ENCODE results near the gene FBLIM1.
A peak's percentile ranks its signal among the peaks of the same experiment; 100 is the strongest.
"Not testable (repeated sequence)": the region's sequence is repeated elsewhere in the genome, so short reads cannot be mapped to it uniquely, and the experiment has no call there.

FBLIM1 gene

DNA sequence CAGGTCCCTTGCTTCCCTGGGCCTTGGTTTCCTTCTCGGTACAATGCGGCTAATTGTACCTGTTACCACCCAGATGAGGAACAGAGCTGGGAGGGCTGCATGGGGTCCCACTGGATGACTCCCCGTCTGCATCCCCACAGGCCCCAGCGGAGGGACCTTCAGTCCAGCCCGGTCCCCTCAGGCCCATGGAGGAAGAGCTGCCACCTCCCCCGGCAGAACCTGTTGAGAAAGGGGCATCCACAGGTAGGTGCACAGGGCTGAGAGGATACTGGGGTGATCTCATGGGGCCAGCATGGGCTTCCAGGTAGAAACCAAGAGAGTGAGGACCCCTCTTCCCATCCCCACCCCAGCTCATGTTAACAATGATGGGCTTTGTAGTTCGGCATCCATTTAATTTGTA is 9.8 kb downstream of the FBLIM1 start:
- DNase-seq (ENCODE audit: low read depth, low spot score) = no peak

- no peak for DNase-seq (ENCODE audit: low read depth, low spot score)
Measured at GRCh38 chr1:15770313-15770962, 11.8 kb downstream of the FBLIM1 start.

DNA sequence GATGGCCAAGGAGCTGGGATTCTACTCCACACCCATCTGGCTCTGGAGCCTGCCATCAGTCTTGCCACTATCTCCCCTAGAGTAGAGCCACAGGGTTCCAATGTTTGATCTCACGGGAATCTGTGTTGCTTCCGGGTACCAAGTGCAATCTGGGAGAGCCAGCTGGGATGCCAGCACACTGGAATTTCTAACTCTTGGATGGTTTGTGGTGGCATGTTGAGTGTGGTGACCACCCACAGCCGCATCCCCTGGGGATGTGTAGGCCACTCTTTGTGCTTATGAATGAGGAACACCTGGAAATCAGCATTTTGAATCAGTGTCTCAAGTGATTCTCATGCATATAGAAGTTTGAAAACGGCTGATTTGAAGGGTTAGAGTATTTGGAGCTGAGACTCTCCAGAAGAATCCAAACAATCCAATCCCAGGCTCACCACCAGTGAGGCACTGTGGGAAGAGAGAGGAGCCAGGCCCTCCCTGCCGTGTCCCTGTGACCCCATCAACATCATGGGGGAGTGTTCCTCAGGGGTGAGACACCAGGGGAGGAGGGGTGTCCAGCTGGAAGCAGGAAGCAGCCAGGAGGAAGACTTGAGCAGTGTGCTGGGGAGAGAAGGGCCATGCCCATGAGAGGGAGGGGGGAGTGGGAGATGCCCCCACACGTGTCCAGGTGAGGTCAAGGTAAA is 13.4 kb downstream of the FBLIM1 start:
- DNase-seq (ENCODE audit: low read depth, low spot score) = no peak

GRCh38 chr1:15775706-15776105 is 17.1 kb downstream of the FBLIM1 start:
- no peak for DNase-seq (ENCODE audit: low read depth, low spot score)

DNA sequence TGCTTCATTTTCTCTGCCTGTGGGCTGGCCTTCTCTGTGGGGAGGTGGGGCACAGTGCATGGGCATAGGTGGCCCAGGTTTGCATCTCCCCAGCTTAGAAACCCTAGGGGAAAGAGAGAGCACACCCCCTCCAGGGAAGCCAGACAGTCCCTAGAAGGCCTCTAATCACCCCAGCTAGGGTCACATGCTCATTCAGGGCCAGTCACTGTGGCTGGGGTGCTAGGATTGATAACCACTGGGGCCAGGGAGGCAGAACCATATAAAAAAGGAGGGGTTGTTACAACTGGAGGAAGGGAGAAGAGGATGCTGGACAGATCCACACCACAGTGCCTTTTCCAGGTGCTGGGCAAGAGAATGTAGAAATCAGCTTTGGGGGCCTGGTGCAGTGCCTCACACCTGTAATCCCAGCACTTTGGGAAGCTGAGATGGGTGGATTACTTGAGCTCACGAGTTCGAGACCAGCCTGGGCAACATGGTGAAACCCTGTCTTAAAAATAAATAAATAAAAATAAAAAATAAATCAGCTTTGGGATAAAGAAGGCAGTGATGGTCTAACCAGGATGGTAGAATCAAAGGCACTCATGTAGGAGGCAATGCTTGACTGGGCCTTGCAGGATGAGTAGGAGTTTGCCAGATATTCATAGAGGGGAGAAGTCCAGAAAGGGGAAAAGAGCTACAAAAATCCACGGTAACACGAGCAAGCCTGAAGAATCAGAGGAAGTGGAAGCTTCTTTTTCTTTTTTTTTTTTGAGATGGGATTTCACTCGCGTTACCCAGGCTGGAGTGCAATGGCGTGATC is 19.5 kb downstream of the FBLIM1 start:
- DNase-seq (ENCODE audit: low read depth, low spot score) = no peak

- DNase-seq (ENCODE audit: low read depth, low spot score) = no peak
Measured at GRCh38 chr1:15785683-15786082, 27.1 kb downstream of the FBLIM1 start.

GRCh38 chr1:15786581-15786980 is 28.0 kb downstream of the FBLIM1 start:
- no peak for DNase-seq (ENCODE audit: low read depth, low spot score)

- DNase-seq (ENCODE audit: low read depth, low spot score) = no peak
Measured at GRCh38 chr1:15788624-15789301, 30.2 kb downstream of the FBLIM1 start.

DNA sequence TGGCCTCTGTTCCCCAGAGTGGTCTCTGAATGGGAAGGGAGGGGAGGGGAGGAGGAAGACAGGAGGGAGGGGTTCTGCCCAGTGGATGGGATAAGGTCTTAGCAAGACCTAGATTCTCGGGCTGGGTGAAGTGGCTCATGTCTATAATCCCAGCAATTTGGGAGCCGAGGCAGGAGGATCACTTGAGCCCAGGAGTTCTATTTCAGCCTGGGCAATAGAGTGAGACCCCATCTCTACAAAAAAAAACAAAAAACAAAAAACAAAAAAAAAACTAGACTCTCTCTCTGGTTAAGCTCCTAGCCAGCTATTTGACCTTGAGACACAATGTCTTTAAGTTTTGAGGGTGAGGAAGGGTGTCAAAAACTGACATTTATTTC is 37.5 kb downstream of the FBLIM1 start:
- DNase-seq (ENCODE audit: low read depth, low spot score) = no peak

GRCh38 chr1:15797614-15798390 is 39.2 kb downstream of the FBLIM1 start:
- no peak for DNase-seq (ENCODE audit: low read depth, low spot score)

DNA sequence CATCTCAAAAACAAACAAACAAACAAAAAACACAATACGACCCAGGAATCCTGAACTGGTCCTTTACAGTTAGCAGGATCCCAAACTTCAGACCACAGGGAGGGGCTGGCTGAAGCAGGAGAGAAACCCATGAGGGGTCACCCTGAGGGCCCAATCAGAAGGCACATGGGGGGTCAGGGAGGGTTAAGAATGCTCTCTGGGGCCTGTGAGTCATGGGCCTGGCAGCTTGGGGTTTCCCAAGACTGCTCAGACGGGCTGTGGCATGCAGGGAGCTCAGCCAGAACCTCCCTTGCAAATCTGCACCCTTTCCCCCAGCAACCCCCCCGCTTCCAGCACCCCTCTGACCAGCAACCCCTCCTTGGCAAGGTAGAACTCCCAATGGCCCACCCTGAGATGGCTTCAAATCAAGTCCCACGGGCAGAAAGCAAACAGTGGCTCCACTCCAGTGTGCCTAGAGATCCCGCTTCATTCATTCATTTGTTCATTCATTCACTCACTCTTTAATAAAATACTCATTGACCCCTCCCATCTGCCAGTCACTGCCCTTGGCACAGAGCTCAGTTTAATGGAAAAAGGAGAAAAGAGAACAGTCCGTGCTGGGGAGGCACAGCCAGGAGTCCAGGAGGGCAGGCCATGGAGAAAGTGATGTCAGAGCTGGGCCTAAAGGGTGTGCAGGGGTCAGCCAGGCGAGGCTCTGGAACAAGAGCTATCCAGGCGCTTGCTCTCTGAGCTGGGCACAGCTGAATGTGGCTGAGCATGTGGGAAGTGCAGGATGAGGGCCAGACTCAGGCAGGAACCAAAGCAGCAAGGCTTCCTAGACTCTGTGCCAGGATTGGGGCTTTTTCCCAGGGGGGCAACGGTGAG is 40.6 kb downstream of the FBLIM1 start:
- DNase-seq (ENCODE audit: low read depth, low spot score) = peak; percentile 87

DNA sequence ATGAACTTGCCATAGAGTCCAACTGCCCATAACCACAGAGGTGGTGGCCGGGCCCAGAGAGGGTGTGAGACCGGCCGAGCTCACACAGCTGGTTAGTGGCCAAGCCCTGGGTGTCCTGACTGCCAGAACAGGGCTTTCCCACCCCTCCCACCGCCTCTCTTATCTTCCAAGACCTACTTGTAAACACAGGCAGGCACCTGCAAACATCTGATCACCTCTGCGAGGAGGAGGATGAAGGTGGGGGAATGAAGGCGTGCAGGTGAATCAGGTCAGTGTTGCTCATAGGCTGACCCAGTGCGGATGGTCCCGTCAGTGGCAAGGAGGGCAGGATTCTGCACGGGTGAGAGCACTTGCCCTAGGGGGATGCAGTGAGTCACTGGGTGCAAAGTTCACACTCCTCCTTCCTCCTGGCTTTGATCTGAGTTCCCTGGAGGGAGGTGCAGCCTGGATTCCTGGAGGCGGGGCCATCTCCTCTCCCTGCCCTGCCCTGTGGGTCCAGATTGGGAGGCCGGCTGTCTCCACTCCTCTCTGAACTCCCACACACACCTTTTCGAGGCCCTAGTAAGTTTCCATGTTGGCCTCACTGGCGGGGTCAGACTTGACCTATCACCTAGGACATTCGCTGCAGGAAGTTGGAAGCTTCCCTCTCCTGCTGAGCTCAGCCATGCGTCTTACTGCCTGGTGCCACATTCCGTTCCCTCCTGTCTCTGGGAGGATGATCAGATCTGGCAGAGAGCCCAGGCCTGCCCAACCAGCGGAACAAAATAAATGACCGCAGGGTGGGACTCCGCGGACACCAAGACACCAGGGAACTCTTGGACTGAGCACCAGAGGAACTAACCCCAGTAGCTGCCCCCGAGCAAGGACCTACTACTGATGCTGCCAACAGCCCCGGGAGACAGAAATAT is 41.6 kb downstream of the FBLIM1 start:
- peak; percentile 20 for DNase-seq (ENCODE audit: low read depth, low spot score)

DNA sequence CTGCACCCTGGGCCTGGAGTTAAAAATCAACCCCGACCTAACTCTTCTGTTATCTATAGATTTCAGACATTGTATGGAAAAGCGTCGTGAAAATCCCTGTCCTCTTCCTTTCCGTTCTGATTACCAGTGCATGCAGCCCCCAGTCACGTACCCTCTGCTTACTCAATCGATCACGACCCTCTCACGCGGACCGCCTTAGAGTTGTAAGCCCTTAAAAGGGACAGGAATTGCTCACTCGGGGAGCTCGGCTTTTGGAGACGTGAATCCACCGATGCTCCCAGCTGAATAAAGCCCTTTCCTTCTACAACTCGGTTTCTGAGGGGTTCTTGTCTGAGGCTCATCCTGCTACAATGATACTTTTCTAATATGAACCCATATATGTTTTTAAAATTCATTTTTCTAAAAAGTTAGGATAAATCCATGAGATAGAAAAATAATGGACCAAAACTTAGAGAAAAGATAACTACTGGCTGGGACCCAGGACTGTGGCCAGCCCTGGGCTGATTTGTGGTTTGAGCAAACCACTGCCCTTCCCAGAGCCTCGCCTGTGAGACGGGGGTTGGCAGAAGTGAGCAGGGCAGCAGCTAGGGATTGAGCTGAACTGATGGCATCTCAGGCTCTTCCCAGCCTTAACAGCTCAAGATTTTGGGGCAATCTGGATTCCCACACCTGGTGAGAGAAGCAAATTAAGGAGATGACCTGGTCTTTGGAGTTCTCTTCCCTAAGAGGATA is 43.8 kb downstream of the FBLIM1 start:
- DNase-seq (ENCODE audit: low read depth, low spot score) = no peak

DNA sequence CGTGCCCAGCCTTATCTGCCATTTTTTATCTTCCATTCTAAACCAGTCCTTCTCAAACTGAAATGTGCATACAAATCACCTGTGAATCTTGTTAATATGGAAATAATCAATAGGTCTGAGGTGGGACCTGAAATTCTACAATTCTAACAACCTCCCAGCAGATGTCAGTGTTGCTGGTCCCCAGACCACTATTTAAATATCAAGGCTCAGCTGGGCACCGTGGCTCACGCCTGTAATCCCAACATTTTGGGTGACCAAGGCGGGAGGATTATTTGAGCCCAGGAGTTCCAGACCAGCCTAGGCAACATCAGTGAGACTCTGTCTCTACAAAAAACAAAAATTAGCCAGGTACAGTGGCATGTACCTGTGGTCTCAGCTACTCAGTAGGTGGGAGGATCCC is 44.8 kb downstream of the FBLIM1 start:
- DNase-seq (ENCODE audit: low read depth, low spot score) = no peak

DNA sequence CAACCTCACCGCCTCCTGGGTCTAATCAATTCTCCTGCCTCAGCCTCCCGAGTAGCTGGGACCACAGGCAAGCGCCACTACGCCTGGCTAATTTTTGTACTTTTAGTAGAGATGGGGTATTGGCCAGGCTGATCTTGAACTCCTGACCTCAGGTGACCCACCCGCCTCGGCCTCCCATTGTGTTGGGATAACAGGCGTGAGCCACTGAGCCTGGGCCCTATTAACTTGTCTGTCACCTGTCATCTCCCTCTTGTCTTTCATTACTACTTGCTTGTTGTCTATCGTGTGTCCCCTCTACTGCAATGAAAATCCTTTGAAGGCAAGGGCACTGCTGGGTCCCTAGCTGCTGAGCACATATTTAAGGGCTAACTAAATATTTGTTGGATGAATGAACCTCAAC is 45.5 kb downstream of the FBLIM1 start:
- DNase-seq (ENCODE audit: low read depth, low spot score) = no peak

- no peak for DNase-seq (ENCODE audit: low read depth, low spot score)
Measured at GRCh38 chr1:15807121-15807520, 48.5 kb downstream of the FBLIM1 start.

- not testable (repeated sequence) for DNase-seq (ENCODE audit: low read depth, low spot score)
Measured at GRCh38 chr1:15807549-15807948, 49.0 kb downstream of the FBLIM1 start, which contains the start of gene UQCRHL. Gene UQCRHL (minus strand): TSS chr1:15807649. CDS start chr1:15807649, 0 bp downstream.

DNA sequence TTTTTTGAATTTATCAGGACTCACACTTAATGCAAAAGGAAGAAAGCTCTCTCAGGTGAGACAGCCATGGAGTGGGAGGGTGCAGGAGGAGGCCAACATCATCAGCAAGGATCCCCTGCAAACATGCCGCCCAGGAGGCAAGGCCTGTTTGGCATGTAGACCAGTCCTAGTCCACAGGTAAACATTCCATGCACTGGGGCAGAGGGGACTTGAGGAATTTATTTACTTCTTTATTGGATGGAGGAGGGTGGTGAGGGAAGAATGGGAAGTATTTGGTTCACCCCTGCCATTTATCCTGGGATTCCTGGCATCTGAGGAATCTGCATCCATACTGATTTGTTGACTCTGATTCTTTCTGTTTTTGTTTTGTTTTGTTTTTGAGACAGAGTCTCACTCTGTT is 50.4 kb downstream of the FBLIM1 start:
- DNase-seq (ENCODE audit: low read depth, low spot score) = no peak

- no peak for DNase-seq (ENCODE audit: low read depth, low spot score)
Measured at GRCh38 chr1:15810073-15810472, 51.5 kb downstream of the FBLIM1 start.
